Endothelial cell (in vitro differentiated cells): ENCODE data around the gene KREMEN1. TPM values are rescaled to one million over a fixed set of nuclear protein-coding genes. Genes with fewer than 3 reads are reported as not detected.

Experiments used
- DNase-seq: peaks from one replicate; pipeline ENCODE4 v3.0.0; 2021; ENCODE audit warnings: low spot score
- H3K27ac Mint-ChIP-seq: one replicate; pipeline ENCODE4 v1.8.0; 2021; ENCODE audit warnings: mixed read lengths, inconsistent platforms; ENCODE audit not compliant: unreplicated experiment
- H3K27me3 Mint-ChIP-seq: one replicate; pipeline ENCODE4 v1.8.0; 2021; ENCODE audit warnings: mild to moderate bottlenecking, moderate library complexity, mixed read lengths, inconsistent platforms; ENCODE audit not compliant: unreplicated experiment
- H3K36me3 Mint-ChIP-seq: one replicate; pipeline ENCODE4 v1.8.0; 2021; ENCODE audit warnings: mild to moderate bottlenecking, low read depth, mixed read lengths, inconsistent platforms; ENCODE audit not compliant: unreplicated experiment
- H3K4me1 Mint-ChIP-seq: one replicate; pipeline ENCODE4 v1.8.0; 2021; ENCODE audit warnings: mild to moderate bottlenecking, mixed read lengths, inconsistent platforms; ENCODE audit not compliant: unreplicated experiment
- H3K4me3 Mint-ChIP-seq: one replicate; pipeline ENCODE4 v1.8.0; 2021; ENCODE audit warnings: mild to moderate bottlenecking, mixed read lengths, inconsistent platforms; ENCODE audit not compliant: unreplicated experiment
- H3K9me3 Mint-ChIP-seq: one replicate; pipeline ENCODE4 v1.8.0; 2021; ENCODE audit warnings: mixed read lengths, inconsistent platforms; ENCODE audit not compliant: unreplicated experiment
- total RNA-seq: library from RNA; stranded (reverse); fragmentation: NEBNext Ultra II Directional; extraction: Animal tissue kit (Norgen Biotek cat#: 25700); gene quantifications from one replicate; pipeline ENCODE4 v1.2.1, GENCODE V29; 2021; ENCODE audit not compliant: unreplicated experiment
- TF ChIP-seq, protein P1 (sequence below): fragments of 200-600 bp; sonication (generic); IDR thresholded peaks from one replicate; pipeline ENCODE4 v1.5.0; 2021; ENCODE audit warnings: antibody characterized with exemption; ENCODE audit not compliant: unreplicated experiment

The KREMEN1 gene
- total RNA-seq, 1 donor from 2014 or later = 3.1 TPM

DNA sequence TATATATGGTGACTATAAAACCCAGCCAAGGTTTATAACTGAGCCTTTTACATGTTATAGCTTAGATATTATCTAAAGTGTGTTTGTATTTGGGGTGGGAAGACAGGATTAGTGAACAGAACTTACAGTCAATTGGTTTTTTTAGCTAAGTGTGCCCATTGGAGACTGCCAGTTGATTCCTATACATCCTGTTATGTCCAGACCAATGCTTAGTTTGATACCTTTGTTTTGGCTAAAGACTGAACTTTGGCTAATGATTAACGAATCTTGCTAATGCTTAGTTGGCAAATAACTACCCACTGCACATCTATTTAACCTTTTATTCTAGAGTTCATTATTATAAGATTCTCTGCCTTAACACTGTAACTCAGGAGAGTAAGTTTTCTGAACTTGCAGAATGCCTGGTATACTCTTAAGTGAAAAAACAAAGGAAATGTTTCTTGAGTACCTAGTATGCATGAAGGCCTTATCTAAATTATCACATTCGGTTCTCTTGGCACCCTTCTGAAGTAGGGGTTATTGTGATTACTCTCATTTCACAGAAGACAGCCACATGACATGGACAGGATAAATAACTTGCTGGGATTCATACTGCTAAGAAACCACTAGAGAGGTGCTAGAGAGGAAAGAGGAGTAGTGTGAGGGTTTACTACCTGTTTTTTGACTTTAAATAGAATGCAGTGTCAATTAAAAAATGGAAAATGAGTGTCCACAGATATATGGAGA, 54.0 kb downstream of the KREMEN1 start:
- Mint-ChIP-seq H3K27me3 (no peaks in the 10 kb centered on the region), H3K4me1 (no peaks in the 10 kb centered on the region), H3K9me3 (no peaks in the 10 kb centered on the region)

DNA sequence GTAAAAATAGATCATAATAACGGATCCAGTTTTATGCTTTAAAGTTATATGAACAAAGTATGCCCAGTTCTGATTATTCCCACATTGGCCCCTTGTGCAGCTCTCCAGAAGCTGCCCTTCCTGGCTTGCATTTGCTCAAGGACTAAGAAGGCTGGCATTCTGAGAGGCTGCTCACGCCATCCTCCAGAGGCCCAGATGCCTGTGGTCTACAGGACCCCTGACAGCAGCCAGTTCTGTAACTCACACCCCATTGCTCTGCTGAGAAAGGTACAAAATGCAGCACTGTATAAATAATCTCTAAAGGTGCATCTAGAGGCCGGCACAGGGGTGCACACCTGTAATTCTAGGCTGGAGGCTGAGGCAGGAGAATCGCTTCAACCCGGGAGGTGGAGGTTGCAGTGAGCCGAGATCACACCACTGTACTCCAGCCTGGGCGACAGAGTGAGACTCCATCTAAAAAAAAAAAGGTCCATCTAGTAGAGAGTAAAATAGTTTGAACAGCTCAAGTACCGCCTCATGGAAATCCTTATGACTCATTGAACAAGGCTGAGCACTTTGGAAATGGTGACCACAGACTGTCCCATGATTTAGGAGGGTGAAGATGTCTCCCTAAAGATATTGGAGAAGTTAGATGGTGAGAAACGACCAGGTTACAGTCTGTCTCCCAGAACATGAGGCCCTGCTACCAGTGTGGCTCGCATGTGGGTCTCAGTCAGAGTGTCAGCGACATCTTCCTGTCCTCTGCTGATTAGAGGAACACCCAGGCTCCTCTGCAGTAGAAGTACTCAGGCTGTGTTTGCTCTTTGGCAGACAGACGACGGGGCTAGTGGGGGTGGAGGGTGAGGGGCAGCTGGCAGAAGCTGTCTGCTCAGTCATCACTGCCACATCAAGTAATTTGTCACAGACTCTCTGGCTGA, 56.3 kb downstream of the KREMEN1 start:
- H3K27me3 Mint-ChIP-seq = no peaks in the 10 kb centered on the region
- H3K4me3 Mint-ChIP-seq = no peak overlapping the region
- no peaks in the 10 kb centered on the region for H3K9me3 Mint-ChIP-seq
- no peak overlapping the region for H3K27ac Mint-ChIP-seq
- no peak for DNase-seq
- no peaks in the 10 kb centered on the region for H3K4me1 Mint-ChIP-seq
- TF ChIP-seq, protein P1, sequence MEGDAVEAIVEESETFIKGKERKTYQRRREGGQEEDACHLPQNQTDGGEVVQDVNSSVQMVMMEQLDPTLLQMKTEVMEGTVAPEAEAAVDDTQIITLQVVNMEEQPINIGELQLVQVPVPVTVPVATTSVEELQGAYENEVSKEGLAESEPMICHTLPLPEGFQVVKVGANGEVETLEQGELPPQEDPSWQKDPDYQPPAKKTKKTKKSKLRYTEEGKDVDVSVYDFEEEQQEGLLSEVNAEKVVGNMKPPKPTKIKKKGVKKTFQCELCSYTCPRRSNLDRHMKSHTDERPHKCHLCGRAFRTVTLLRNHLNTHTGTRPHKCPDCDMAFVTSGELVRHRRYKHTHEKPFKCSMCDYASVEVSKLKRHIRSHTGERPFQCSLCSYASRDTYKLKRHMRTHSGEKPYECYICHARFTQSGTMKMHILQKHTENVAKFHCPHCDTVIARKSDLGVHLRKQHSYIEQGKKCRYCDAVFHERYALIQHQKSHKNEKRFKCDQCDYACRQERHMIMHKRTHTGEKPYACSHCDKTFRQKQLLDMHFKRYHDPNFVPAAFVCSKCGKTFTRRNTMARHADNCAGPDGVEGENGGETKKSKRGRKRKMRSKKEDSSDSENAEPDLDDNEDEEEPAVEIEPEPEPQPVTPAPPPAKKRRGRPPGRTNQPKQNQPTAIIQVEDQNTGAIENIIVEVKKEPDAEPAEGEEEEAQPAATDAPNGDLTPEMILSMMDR = no peak
- peaks cover 4% of the 10 kb centered on the region for H3K36me3 Mint-ChIP-seq

More for the DNA sequence above, 54.0 kb downstream of the KREMEN1 start:
- Mint-ChIP-seq H3K27ac (no peak overlapping the region), H3K4me3 (no peak overlapping the region), H3K36me3 (peaks cover 4% of the 10 kb centered on the region)
- DNase-seq = no peak
- TF ChIP-seq, protein P1 = no peak

DNA sequence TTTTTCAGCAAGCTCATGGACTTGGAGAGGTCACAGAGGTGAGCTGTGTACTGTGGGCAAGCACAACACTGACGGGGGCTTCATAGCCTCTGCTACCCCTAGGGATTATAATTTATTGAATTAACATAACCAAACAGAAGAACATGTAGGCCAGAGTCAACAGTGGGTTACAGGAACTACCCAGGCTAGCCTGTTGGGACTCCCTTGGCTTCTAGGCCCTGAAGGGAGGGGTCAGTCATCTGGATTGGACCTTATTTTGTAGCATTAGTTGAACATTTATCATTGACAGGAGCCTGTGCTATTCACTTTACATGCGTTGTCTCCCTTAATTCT, 56.9 kb downstream of the KREMEN1 start:
- H3K27ac Mint-ChIP-seq = no peak overlapping the region
- no peak overlapping the region for H3K4me3 Mint-ChIP-seq
- no peaks in the 10 kb centered on the region for H3K27me3 Mint-ChIP-seq
- H3K9me3 Mint-ChIP-seq = no peaks in the 10 kb centered on the region
- no peak for DNase-seq
- H3K4me1 Mint-ChIP-seq = peaks cover under 1% of the 10 kb centered on the region
- TF ChIP-seq, protein P1 = no peak
- peaks cover 4% of the 10 kb centered on the region for H3K36me3 Mint-ChIP-seq

DNA sequence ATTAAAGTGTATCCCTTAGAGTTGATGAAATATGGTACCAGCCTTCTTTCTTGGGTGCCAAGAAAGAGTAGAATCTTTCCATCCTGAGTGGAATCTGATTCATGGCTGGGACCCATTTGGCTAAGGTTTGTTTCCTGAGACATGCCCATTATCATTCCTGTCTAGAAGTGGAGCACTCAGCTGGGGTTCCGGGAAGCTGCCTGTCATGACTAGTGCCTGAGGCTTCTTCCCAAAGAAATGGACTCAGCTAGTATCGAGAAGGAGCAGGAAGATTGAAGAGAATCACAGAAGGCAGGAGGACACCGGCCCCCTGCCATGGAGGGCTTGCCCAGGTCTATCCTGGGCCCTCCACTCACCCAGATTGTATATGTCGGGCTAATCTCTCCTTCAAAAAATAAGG, 57.6 kb downstream of the KREMEN1 start:
- no peak overlapping the region for H3K4me3 Mint-ChIP-seq
- TF ChIP-seq, protein P1 = no peak
- H3K27me3 Mint-ChIP-seq = no peaks in the 10 kb centered on the region
- H3K36me3 Mint-ChIP-seq = peaks cover 4% of the 10 kb centered on the region
- H3K27ac Mint-ChIP-seq = no peak overlapping the region
- no peak for DNase-seq
- no peaks in the 10 kb centered on the region for H3K9me3 Mint-ChIP-seq
- H3K4me1 Mint-ChIP-seq = peaks cover 8% of the 10 kb centered on the region

DNA sequence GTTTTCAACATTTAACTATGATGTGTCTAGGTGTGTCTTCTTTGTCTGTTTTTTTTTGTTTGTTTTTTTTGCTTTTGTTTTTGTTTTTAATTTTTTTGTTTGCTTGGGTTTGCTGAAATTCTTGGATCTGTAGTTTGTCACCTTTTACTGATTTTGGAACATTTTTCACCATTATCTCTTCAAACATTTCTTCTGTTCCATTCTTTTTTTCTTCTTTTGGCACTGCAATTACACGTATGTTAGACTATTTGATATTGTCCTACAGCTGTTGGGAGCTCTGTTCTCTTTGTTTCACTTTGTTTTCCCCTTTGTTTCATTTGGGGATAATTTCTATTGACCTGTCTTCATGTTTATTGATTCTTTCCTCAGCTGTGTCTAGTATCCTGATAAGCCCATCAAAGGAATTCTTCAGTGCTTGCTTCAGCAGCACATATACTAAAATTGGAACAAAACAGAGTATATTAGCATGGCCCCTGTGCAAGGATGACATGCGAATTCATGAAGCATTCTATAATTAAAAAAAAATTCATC, 60.8 kb downstream of the KREMEN1 start:
- no peak overlapping the region for H3K27ac Mint-ChIP-seq
- H3K4me3 Mint-ChIP-seq = no peak overlapping the region
- H3K27me3 Mint-ChIP-seq = no peaks in the 10 kb centered on the region
- no peaks in the 10 kb centered on the region for H3K36me3 Mint-ChIP-seq
- H3K9me3 Mint-ChIP-seq = no peaks in the 10 kb centered on the region
- no peak for DNase-seq
- TF ChIP-seq, protein P1 = no peak
- peaks cover 11% of the 10 kb centered on the region for H3K4me1 Mint-ChIP-seq
